ACC112 (cell line): ENCODE results near the gene POU2F1.
"Not testable (repeated sequence)": the region's sequence is repeated elsewhere in the genome, so short reads cannot be mapped to it uniquely, and the experiment has no call there.

ENCODE experiments used
- H2AFZ ChIP-seq: fragments of 200-600 bp; sonication (generic); one replicate; pipeline ENCODE4 v1.6.0; 2017; ENCODE audit warnings: antibody characterized with exemption, low read length; ENCODE audit not compliant: unreplicated experiment
- H3K27ac ChIP-seq: fragments of 200-600 bp; sonication (generic); 2 replicates; pipeline ENCODE4 v1.5.1; 2014; ENCODE audit warnings: low read depth, mild to moderate bottlenecking, antibody characterized with exemption, low read length, moderate library complexity
- H3K27me3 ChIP-seq: fragments of 200-600 bp; sonication (generic); 2 replicates; pipeline ENCODE4 v1.6.1; 2014; ENCODE audit warnings: mild to moderate bottlenecking, antibody characterized with exemption, low read length, moderate library complexity, mixed read lengths; ENCODE audit not compliant: insufficient read depth
- H3K36me3 ChIP-seq: fragments of 200-600 bp; sonication (generic); 2 replicates; pipeline ENCODE4 v1.6.1; 2016; ENCODE audit warnings: mild to moderate bottlenecking, antibody characterized with exemption, low read length, moderate library complexity, mixed read lengths; ENCODE audit not compliant: insufficient read depth
- H3K4me1 ChIP-seq: fragments of 200-600 bp; sonication (generic); one replicate; pipeline ENCODE4 v1.6.1; 2016; ENCODE audit warnings: low read length, mixed read lengths; ENCODE audit not compliant: insufficient read depth, unreplicated experiment, control insufficient read depth
- H3K4me3 ChIP-seq: fragments of 200-600 bp; sonication (generic); 2 replicates; pipeline ENCODE4 v1.5.1; 2014; ENCODE audit warnings: mild to moderate bottlenecking, low read depth, low read length
- H3K79me2 ChIP-seq: fragments of 200-600 bp; sonication (generic); one replicate; pipeline ENCODE4 v1.6.0; 2016; ENCODE audit warnings: low read length; ENCODE audit not compliant: control insufficient read depth, unreplicated experiment, insufficient read depth

The POU2F1 gene

GRCh38 chr1:167232801-167233200, 12.1 kb downstream of the POU2F1 start:
- Histone ChIP-seq H3K79me2 (peaks cover 76% of the 10 kb centered on the region), H3K4me1 (peaks cover 5% of the 10 kb centered on the region), H3K27me3 (no peaks in the 10 kb centered on the region), H3K36me3 (no peaks in the 10 kb centered on the region), H3K27ac (no peak overlapping the region), H2AFZ (no peak overlapping the region), H3K4me3 (no peak overlapping the region)

GRCh38 chr1:167233373-167233772, 12.7 kb downstream of the POU2F1 start:
- Histone ChIP-seq H3K79me2 (peaks cover 72% of the 10 kb centered on the region), H3K4me1 (peaks cover 5% of the 10 kb centered on the region), H3K27me3 (no peaks in the 10 kb centered on the region), H3K27ac (no peak overlapping the region), H3K4me3 (no peak overlapping the region), H2AFZ (no peak overlapping the region), H3K36me3 (no peaks in the 10 kb centered on the region)

- Histone ChIP-seq H3K27me3 (no peaks in the 10 kb centered on the region), H3K27ac (no peak overlapping the region), H3K36me3 (no peaks in the 10 kb centered on the region), H3K4me1 (no peaks in the 10 kb centered on the region), H3K4me3 (no peak overlapping the region), H3K79me2 (peaks cover 58% of the 10 kb centered on the region), H2AFZ (no peak overlapping the region)
These were observed 16.3 kb downstream of the POU2F1 start for GRCh38 chr1:167237000-167237399.

- H3K36me3 ChIP-seq: no peaks in the 10 kb centered on the region
- H3K27ac ChIP-seq: no peak overlapping the region
- H3K4me1 ChIP-seq: no peaks in the 10 kb centered on the region
- H3K27me3 ChIP-seq: no peaks in the 10 kb centered on the region
- peaks cover 54% of the 10 kb centered on the region for H3K79me2 ChIP-seq
- no peak overlapping the region for H3K4me3 ChIP-seq
- no peak overlapping the region for H2AFZ ChIP-seq
These were observed 18.0 kb downstream of the POU2F1 start for GRCh38 chr1:167238713-167239112.

GRCh38 chr1:167239257-167239656, 18.6 kb downstream of the POU2F1 start:
- Histone ChIP-seq H3K36me3 (no peaks in the 10 kb centered on the region), H3K79me2 (peaks cover 54% of the 10 kb centered on the region), H3K27me3 (no peaks in the 10 kb centered on the region), H2AFZ (no peak overlapping the region), H3K4me3 (no peak overlapping the region), H3K4me1 (no peaks in the 10 kb centered on the region), H3K27ac (no peak overlapping the region)

- peaks cover 34% of the 10 kb centered on the region for H3K79me2 ChIP-seq
- H3K4me1 ChIP-seq: no peaks in the 10 kb centered on the region
- H3K27ac ChIP-seq: no peak overlapping the region
- no peaks in the 10 kb centered on the region for H3K27me3 ChIP-seq
- no peaks in the 10 kb centered on the region for H3K36me3 ChIP-seq
- no peak overlapping the region for H3K4me3 ChIP-seq
- no peak overlapping the region for H2AFZ ChIP-seq
These were observed 23.6 kb downstream of the POU2F1 start for GRCh38 chr1:167244244-167244643.

- not testable (repeated sequence) for H2AFZ ChIP-seq, H3K27ac ChIP-seq, H3K27me3 ChIP-seq, H3K4me3 ChIP-seq, H3K36me3 ChIP-seq, H3K4me1 ChIP-seq
- peaks cover 39% of the 10 kb centered on the region for H3K79me2 ChIP-seq
These were observed 24.5 kb downstream of the POU2F1 start for GRCh38 chr1:167245168-167245567.

- no peaks in the 10 kb centered on the region for H3K36me3 ChIP-seq
- peaks cover 32% of the 10 kb centered on the region for H3K79me2 ChIP-seq
- H3K27ac ChIP-seq: no peak overlapping the region
- no peak overlapping the region for H2AFZ ChIP-seq
- H3K4me3 ChIP-seq: no peak overlapping the region
- H3K4me1 ChIP-seq: no peaks in the 10 kb centered on the region
- no peaks in the 10 kb centered on the region for H3K27me3 ChIP-seq
These were observed 26.3 kb downstream of the POU2F1 start for GRCh38 chr1:167246971-167247370.

- Histone ChIP-seq H3K27me3 (no peaks in the 10 kb centered on the region), H3K79me2 (peaks cover 29% of the 10 kb centered on the region), H3K4me1 (no peaks in the 10 kb centered on the region), H2AFZ (no peak overlapping the region), H3K27ac (no peak overlapping the region), H3K4me3 (no peak overlapping the region), H3K36me3 (no peaks in the 10 kb centered on the region)
These were observed 27.1 kb downstream of the POU2F1 start for GRCh38 chr1:167247754-167248153.

- no peaks in the 10 kb centered on the region for H3K4me1 ChIP-seq
- no peaks in the 10 kb centered on the region for H3K36me3 ChIP-seq
- no peak overlapping the region for H3K27ac ChIP-seq
- H2AFZ ChIP-seq: no peak overlapping the region
- peaks cover 28% of the 10 kb centered on the region for H3K79me2 ChIP-seq
- no peak overlapping the region for H3K4me3 ChIP-seq
- H3K27me3 ChIP-seq: no peaks in the 10 kb centered on the region
These were observed 28.3 kb downstream of the POU2F1 start for GRCh38 chr1:167248707-167249642.

GRCh38 chr1:167249702-167250101, 29.0 kb downstream of the POU2F1 start:
- H3K36me3 ChIP-seq: no peaks in the 10 kb centered on the region

More at GRCh38 chr1:167249702-167250101, 29.0 kb downstream of the POU2F1 start:
- Histone ChIP-seq H3K4me3 (no peak overlapping the region), H3K27me3 (no peaks in the 10 kb centered on the region), H3K4me1 (no peaks in the 10 kb centered on the region), H3K27ac (no peak overlapping the region), H3K79me2 (peaks cover 21% of the 10 kb centered on the region), H2AFZ (no peak overlapping the region)
